A673 (cell line): ENCODE data around the gene FBRS. TPM values are rescaled to one million over a fixed set of nuclear protein-coding genes. Genes with fewer than 3 reads are reported as not detected.

Experiments
- BruUV-seq: library from RNA; stranded (reverse); fragments of 400-500 nt; replicated peaks from 2 replicates; lab custom pipeline; 2021; lab: Mats Ljungman, UMichigan
- CTCF ChIA-PET: fragments of 300-600 bp; sonication (Branson Sonifier 250); formaldehyde crosslinking; loops from one replicate; lab custom pipeline; 2022; ENCODE audit warnings: antibody characterized with exemption; lab: Charles Lee
- POLR2A ChIA-PET: fragments of 300-600 bp; sonication (Branson Sonifier 250); formaldehyde crosslinking; loops from one replicate; lab custom pipeline; 2022; ENCODE audit warnings: antibody characterized with exemption; ENCODE audit not compliant: low non-redundant PET; lab: Charles Lee
- DNase-seq: peaks from one replicate; pipeline ENCODE4 v3.0.0-alpha.2; 2015; ENCODE audit warnings: low spot score
- H3K27ac ChIP-seq: fragments of 200-600 bp; sonication (generic); 2 replicates; pipeline ENCODE4 v1.5.1; 2016; ENCODE audit warnings: mixed run types, low read depth, mild to moderate bottlenecking, mixed read lengths, antibody characterized with exemption, low read length; ENCODE audit not compliant: poor library complexity, severe bottlenecking
- H3K27me3 ChIP-seq: fragments of 200-600 bp; sonication (generic); replicated peaks from 2 replicates; pipeline ENCODE4 v1.6.1; 2017; ENCODE audit warnings: mixed run types, low read depth, mild to moderate bottlenecking, mixed read lengths, antibody characterized with exemption, low read length; ENCODE audit not compliant: insufficient read depth, poor library complexity
- H3K36me3 ChIP-seq: fragments of 200-600 bp; sonication (generic); 2 replicates; pipeline ENCODE4 v1.6.1; 2016; ENCODE audit warnings: mixed run types, mild to moderate bottlenecking, mixed read lengths, antibody characterized with exemption, low read length; ENCODE audit not compliant: insufficient read depth, poor library complexity, severe bottlenecking
- H3K4me1 ChIP-seq: fragments of 200-600 bp; sonication (generic); 2 replicates; pipeline ENCODE4 v1.6.1; 2017; ENCODE audit warnings: mixed run types, mild to moderate bottlenecking, mixed read lengths, antibody characterized with exemption, low read length; ENCODE audit not compliant: insufficient read depth, poor library complexity, severe bottlenecking
- H3K4me3 ChIP-seq: fragments of 200-600 bp; sonication (generic); 2 replicates; pipeline ENCODE4 v1.5.1; 2016; ENCODE audit warnings: low read depth, mixed run types, mild to moderate bottlenecking, mixed read lengths, low read length; ENCODE audit not compliant: poor library complexity, severe bottlenecking
- H3K9me3 ChIP-seq: fragments of 200-600 bp; sonication (generic); 2 replicates; pipeline ENCODE4 v1.6.1; 2016; ENCODE audit warnings: mixed run types, low read depth, mild to moderate bottlenecking, mixed read lengths, antibody characterized with exemption, low read length; ENCODE audit not compliant: poor library complexity, severe bottlenecking
- CTCF ChIP-seq: fragments of 300-800, 200-600 bp; sonication (generic); conservative IDR thresholded peaks from 2 replicates; pipeline ENCODE4 v1.5.1; 2017; ENCODE audit warnings: low read depth, mild to moderate bottlenecking, antibody characterized with exemption, low read length, moderate library complexity, mixed read lengths
- EZH2 ChIP-seq: fragments of 200-600 bp; sonication (generic); IDR thresholded peaks from 2 replicates; pipeline ENCODE4 v1.6.1; 2017; ENCODE audit warnings: borderline replicate concordance, low read depth, mild to moderate bottlenecking, mixed read lengths, antibody characterized with exemption, low read length; ENCODE audit not compliant: poor library complexity, severe bottlenecking
- intact Hi-C: fragments of 100-400 bp; cut with micrococcal nuclease; formaldehyde crosslinking; loops from one replicate; pipeline ENCODE4 v1.10.0; 2022; ENCODE audit not compliant: unreplicated experiment
- total RNA-seq: library from RNA; stranded (reverse); gene quantifications from 2 replicates; pipeline ENCODE4 v1.2.3, GENCODE V29; 2021

Gene FBRS
- total RNA-seq, 1 experiment from 2014 or later = 79.9 TPM

- intact Hi-C loops = loop anchor here (10.0 kb wide), 2 partner anchors 65 to 575 kb away; no protein-coding TSS in a partner anchor
- Histone ChIP-seq H3K27ac (no peak overlapping the region), H3K4me3 (no peak overlapping the region), H3K27me3 (no peaks in the 10 kb centered on the region), H3K36me3 (no peaks in the 10 kb centered on the region), H3K9me3 (no peaks in the 10 kb centered on the region), H3K4me1 (no peaks in the 10 kb centered on the region)
- no TSS peak for BruUV-seq
- CTCF ChIA-PET = interaction anchor here (1.0 kb wide), 1 partner anchor 10 kb away, joined by 5 read pairs; no protein-coding TSS in a partner anchor
- POLR2A ChIA-PET = interaction anchor here (0.7 to 0.8 kb wide), 2 partner anchors 9 to 140 kb away, joined by 3 read pairs; partner anchors contain the start of gene ZNF689
- no peak for TF ChIP-seq EZH2
- no peak for TF ChIP-seq CTCF
- DNase-seq = no peak
Measured at GRCh38 chr16:30619638-30620037, 38.6 kb upstream of the FBRS start.

- no peaks in the 10 kb centered on the region for H3K36me3 ChIP-seq
- TF ChIP-seq CTCF (no peak), EZH2 (no peak)
- no peaks in the 10 kb centered on the region for H3K9me3 ChIP-seq
- BruUV-seq = no TSS peak
- H3K27ac ChIP-seq = no peak overlapping the region
- intact Hi-C loops = loop anchor here (10.0 kb wide), 2 partner anchors 65 to 575 kb away; no protein-coding TSS in a partner anchor
- ChIA-PET CTCF (interaction anchor here (1.0 kb wide), 1 partner anchor 9 kb away, joined by 5 read pairs; no protein-coding TSS in a partner anchor), POLR2A (interaction anchor here (0.7 kb wide), 1 partner anchor 141 kb away, joined by 3 read pairs; no protein-coding TSS in a partner anchor)
- no peak for DNase-seq
- no peaks in the 10 kb centered on the region for H3K4me1 ChIP-seq
- no peaks in the 10 kb centered on the region for H3K27me3 ChIP-seq
- no peak overlapping the region for H3K4me3 ChIP-seq
Measured at GRCh38 chr16:30620169-30620568, 38.1 kb upstream of the FBRS start.

- POLR2A ChIA-PET = no interaction called here
- CTCF ChIA-PET = interaction anchor here (1.1 kb wide), 1 partner anchor 173 kb away, joined by 3 read pairs; no protein-coding TSS in a partner anchor
Measured at GRCh38 chr16:30621765-30622164, 36.5 kb upstream of the FBRS start.

More at GRCh38 chr16:30621765-30622164, 36.5 kb upstream of the FBRS start:
- intact Hi-C loops = loop anchor here (10.0 kb wide), 2 partner anchors 63 to 577 kb away; no protein-coding TSS in a partner anchor
- no peaks in the 10 kb centered on the region for H3K4me1 ChIP-seq
- H3K4me3 ChIP-seq = no peak overlapping the region
- no peaks in the 10 kb centered on the region for H3K27me3 ChIP-seq
- no peak overlapping the region for H3K27ac ChIP-seq
- H3K9me3 ChIP-seq = no peaks in the 10 kb centered on the region
- no peak for DNase-seq
- H3K36me3 ChIP-seq = no peaks in the 10 kb centered on the region
- BruUV-seq = no TSS peak
- TF ChIP-seq CTCF = no peak
- no peak for TF ChIP-seq EZH2
